ENCODE results near the gene RPIA. TPM values are rescaled to one million over a fixed set of nuclear protein-coding genes. Genes with fewer than 3 reads are reported as not detected.

The RPIA gene
- total and polyA plus RNA-seq, 9 of the 15 experiments (the other 6 are each of a cell fraction or from before 2014, with no cell fraction given): 7.8 to 41.2 (median 25.8) TPM

DNA sequence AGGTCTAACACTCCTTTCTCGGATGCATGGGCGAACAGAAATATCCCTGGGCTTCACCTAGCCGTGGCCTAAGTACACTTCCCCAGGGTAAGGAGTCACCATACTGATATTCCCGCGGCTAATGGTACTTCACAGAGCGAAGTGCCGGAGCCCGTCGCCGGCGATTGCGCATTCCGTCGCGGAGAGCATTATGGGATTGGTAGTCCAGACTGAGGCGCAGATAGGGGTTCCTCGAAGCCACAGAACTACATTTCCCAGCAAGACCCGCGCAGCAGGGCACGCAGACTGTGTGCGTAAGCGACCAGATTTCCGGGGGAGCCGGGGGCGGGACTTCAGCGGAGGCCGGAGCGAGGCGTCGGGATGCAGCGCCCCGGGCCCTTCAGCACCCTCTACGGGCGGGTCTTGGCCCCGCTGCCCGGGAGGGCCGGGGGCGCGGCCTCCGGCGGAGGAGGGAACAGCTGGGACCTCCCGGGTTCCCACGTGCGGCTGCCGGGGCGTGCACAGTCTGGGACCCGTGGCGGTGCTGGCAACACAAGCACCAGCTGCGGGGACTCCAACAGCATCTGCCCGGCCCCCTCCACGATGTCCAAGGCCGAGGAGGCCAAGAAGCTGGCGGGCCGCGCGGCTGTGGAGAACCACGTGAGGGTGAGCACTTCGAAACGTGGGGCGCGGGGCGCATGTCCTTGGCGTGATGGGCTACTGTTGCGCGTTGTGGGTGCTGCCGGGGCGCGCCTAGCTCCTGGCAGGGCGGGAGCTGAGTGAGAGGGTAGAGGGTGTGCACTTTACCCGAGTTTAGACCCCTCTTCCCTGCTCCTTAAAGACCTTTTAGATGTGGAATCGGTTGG is at the start of gene RPIA (continued):
- peak; percentile 99 to 100 for TF ChIP-seq MNT (conservative IDR thresholded peaks at IDR 0.05)
- no peak for TF ChIP-seq PHTF2 (CRISPR knock-in tag; IDR thresholded peaks at IDR 0.05)
- TF ChIP-seq FOXA1 (IDR thresholded peaks at IDR 0.05; ENCODE audit: borderline replicate concordance): no peak
- TF ChIP-seq SNRNP70 (optimal IDR thresholded peaks at IDR 0.05; ENCODE audit: low read depth, low read length): no peak
- TF ChIP-seq ATF3 (IDR thresholded peaks at IDR 0.05): peak; percentile 30; the same call in 1 of the 2 replicates
- no peak for TF ChIP-seq ATF3 (CRISPR knock-in tag; conservative IDR thresholded peaks at IDR 0.05)
- TF ChIP-seq ESRRB (CRISPR knock-in tag; IDR thresholded peaks at IDR 0.05; ENCODE audit: borderline replicate concordance): no peak
- TF ChIP-seq NR2F6 (CRISPR knock-in tag; IDR thresholded peaks at IDR 0.05): no peak
- TF ChIP-seq FOXJ3 (CRISPR knock-in tag; IDR thresholded peaks at IDR 0.05): no peak
- no peak for TF ChIP-seq TGIF2 (CRISPR knock-in tag; IDR thresholded peaks at IDR 0.05)
- TF ChIP-seq ADNP (tag; IDR thresholded peaks at IDR 0.05): no peak
- TF ChIP-seq CAMTA2 (CRISPR knock-in tag; conservative IDR thresholded peaks at IDR 0.05): no peak
- TF ChIP-seq ATF6 (CRISPR knock-in tag; IDR thresholded peaks at IDR 0.05): no peak
- TF ChIP-seq ZNF518B (CRISPR knock-in tag; IDR thresholded peaks at IDR 0.05): no peak
- TF ChIP-seq MLX (CRISPR knock-in tag; conservative IDR thresholded peaks at IDR 0.05): no peak
- TF ChIP-seq, protein P1, sequence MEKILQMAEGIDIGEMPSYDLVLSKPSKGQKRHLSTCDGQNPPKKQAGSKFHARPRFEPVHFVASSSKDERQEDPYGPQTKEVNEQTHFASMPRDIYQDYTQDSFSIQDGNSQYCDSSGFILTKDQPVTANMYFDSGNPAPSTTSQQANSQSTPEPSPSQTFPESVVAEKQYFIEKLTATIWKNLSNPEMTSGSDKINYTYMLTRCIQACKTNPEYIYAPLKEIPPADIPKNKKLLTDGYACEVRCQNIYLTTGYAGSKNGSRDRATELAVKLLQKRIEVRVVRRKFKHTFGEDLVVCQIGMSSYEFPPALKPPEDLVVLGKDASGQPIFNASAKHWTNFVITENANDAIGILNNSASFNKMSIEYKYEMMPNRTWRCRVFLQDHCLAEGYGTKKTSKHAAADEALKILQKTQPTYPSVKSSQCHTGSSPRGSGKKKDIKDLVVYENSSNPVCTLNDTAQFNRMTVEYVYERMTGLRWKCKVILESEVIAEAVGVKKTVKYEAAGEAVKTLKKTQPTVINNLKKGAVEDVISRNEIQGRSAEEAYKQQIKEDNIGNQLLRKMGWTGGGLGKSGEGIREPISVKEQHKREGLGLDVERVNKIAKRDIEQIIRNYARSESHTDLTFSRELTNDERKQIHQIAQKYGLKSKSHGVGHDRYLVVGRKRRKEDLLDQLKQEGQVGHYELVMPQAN (IDR thresholded peaks at IDR 0.05; ENCODE audit: borderline replicate concordance): peak; percentile 99
